ENCODE results near the gene AKNA.

DNA sequence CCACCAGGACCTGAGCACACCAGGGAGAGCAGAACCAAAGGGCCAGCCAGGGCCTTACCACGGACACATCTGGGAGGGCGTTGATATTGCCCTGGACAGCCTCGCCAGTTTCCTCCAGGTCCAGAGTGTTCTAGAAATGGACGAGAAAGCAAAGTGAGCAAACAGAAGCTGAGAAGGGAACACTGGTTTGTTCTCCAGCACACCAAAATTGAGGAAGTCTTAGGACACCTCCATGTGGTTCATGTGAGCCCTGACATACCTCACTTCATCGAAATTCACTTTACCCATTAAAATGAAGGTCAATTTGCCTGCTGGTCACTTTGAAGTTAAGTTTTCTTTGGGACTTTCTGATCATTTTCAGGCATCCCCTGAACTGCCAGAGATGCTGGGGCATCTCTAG lies 20.1 kb upstream of the AKNA start:
- TF ChIP-seq NR3C1 (CRISPR knock-in tag; conservative IDR thresholded peaks at IDR 0.05; ENCODE audit: low read depth), result no peak
- TF ChIP-seq, protein P1, sequence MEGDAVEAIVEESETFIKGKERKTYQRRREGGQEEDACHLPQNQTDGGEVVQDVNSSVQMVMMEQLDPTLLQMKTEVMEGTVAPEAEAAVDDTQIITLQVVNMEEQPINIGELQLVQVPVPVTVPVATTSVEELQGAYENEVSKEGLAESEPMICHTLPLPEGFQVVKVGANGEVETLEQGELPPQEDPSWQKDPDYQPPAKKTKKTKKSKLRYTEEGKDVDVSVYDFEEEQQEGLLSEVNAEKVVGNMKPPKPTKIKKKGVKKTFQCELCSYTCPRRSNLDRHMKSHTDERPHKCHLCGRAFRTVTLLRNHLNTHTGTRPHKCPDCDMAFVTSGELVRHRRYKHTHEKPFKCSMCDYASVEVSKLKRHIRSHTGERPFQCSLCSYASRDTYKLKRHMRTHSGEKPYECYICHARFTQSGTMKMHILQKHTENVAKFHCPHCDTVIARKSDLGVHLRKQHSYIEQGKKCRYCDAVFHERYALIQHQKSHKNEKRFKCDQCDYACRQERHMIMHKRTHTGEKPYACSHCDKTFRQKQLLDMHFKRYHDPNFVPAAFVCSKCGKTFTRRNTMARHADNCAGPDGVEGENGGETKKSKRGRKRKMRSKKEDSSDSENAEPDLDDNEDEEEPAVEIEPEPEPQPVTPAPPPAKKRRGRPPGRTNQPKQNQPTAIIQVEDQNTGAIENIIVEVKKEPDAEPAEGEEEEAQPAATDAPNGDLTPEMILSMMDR (IDR thresholded peaks at IDR 0.05), result no peak
